KBM-7 (cell line): ENCODE results near the gene MEGF10.

Source experiments
- DNase-seq: peaks from one replicate; pipeline ENCODE4 v3.0.0-alpha.2; 2015
- in situ Hi-C: fragments of 300-500 bp; cut with MboI; formaldehyde crosslinking; loops from 2 replicates; pipeline ENCODE4 v1.14.3; 2020; ENCODE audit warnings: low sequenced_read_pairs, low pct_unique_long_range_greater_than_20kb, mixed read lengths

Gene MEGF10

DNA sequence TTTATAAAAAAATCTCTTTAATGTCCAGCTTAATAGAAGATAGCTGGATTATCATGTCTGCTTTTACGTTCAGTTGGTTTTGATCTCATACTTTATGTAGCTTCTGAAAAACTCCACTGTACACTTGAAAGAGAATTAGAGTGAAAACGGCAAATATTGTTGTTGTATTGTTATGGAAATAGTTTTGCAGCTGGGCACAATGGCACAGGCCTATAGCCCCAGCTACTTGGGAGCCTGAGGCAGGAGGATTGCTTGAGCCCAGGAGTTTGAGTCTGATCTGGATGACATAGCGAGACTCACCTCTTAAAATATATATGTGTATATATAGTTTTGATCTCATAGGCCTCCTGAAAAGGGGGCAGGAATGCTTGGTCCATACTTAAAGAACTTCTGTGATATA lies 159.4 kb downstream of the MEGF10 start:
- no peak for DNase-seq
- in situ Hi-C loops: no loop called here

DNA sequence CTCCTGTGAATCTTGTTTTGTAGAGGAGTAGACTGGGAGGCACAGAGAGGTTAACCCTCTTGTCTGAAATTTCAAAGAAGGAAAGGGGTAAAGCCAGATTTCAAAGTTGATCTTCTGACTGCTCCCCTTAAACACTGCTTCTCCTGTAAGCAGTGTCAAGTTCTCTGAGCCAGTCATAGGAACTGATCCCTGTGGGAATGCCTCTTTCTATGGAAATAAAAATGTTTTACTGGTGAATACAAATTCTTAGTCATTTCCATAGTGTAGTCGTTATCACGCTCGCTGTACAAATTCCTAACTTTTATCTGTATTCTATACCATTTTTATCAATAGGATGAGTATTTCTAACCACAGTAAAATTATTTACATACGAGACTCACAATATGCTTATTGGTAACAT lies 160.5 kb downstream of the MEGF10 start:
- in situ Hi-C loops: no loop called here
- DNase-seq: no peak

- DNase-seq: no peak
- in situ Hi-C loops: no loop called here
Measured at GRCh38 chr5:127452626-127453025, 162.0 kb downstream of the MEGF10 start.

DNA sequence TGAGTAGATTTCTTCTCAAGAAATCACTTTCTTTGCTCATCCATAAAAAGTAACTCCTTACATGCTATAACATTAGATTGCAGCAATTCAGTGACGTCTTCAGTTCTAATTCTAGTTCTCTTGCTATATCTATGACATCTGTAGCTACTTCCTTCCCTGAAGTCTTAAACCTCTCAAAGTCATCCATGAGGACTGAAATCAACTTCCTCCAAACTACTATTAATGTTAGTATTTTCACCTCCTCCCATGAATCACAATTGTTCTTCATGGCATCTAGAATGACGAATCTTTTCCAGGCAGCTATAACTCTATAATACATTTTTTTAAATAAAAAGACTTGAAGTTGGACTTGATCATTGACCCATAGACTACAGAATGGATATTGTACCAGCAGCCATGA lies 180.6 kb downstream of the MEGF10 start:
- peak; percentile 13 for DNase-seq

GRCh38 chr5:127472700-127473099 lies 182.1 kb downstream of the MEGF10 start:
- in situ Hi-C loops: no loop called here

More for the DNA sequence above, 180.6 kb downstream of the MEGF10 start:
- in situ Hi-C loops: no loop called here

DNA sequence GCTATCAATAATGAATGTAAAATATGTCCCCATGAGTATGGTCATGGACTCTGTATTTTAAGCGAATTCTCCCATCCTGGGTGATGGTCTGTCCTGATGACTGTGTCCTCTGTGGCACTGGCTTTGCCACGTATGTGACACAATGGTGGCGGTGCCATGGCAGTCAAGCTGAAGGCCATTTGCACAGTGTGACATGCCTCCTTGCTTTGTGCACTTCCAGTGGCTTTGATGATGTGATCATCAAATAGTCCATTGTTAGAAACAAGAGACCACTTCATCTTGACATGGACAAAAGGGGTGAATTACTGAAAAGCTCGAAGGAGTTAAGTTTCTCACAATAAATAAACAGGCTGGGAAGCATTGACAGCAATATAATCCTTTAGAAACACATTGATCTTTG lies 195.9 kb downstream of the MEGF10 start:
- in situ Hi-C loops: no loop called here
- no peak for DNase-seq

More at GRCh38 chr5:127472700-127473099, 182.1 kb downstream of the MEGF10 start:
- no peak for DNase-seq

- in situ Hi-C loops: no loop called here
- peak; percentile 82 for DNase-seq
Measured at GRCh38 chr5:127492854-127493738, 202.5 kb downstream of the MEGF10 start.

- no peak for DNase-seq
- in situ Hi-C loops: no loop called here
Measured at GRCh38 chr5:127498548-127498947, 208.0 kb downstream of the MEGF10 start.

DNA sequence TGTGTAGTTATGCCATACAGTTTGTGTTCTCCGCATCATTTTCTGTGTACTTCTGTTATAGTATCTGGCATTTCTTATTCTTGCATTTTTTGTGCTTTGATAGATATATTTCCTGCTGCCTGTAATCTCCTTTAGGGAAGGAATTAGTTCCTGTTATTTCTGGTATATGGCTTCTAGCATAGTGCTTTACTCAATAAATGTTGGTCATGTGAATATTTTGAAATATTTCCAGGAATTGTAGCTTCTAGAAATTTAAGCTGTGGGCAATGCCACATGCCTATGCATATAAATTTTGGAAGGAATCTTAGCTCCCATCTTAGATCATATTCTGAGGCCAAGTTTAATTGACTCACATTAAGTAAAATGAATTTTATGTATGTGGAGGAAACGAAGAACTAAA lies 215.3 kb downstream of the MEGF10 start:
- in situ Hi-C loops: no loop called here

DNA sequence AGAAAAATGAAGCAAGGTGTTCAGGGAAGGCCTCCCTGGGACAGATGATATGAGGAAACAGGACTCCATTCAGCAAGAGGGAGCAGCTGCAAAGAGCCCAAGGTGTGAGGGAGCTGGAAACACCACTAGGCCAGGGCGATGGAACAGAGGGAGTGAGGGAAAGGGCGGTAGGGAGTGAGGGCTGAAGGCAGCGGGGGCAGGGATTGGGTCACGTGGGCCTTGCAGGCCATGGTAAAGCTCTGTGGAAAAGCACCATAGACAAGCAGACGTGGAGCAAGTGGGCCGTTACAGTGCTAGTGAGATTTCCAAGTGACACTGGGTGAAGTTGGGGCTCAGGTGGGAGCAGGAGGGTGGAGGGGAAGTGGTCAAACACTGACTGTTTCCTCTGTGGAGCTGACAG lies 216.0 kb downstream of the MEGF10 start:
- in situ Hi-C loops: no loop called here
- DNase-seq: no peak

More for the DNA sequence above, 215.3 kb downstream of the MEGF10 start:
- DNase-seq: no peak

- no peak for DNase-seq
Measured at GRCh38 chr5:127508644-127509373, 218.2 kb downstream of the MEGF10 start.

More at GRCh38 chr5:127508644-127509373, 218.2 kb downstream of the MEGF10 start:
- in situ Hi-C loops: no loop called here
